ENCODE results near the gene CELF4.

DNA sequence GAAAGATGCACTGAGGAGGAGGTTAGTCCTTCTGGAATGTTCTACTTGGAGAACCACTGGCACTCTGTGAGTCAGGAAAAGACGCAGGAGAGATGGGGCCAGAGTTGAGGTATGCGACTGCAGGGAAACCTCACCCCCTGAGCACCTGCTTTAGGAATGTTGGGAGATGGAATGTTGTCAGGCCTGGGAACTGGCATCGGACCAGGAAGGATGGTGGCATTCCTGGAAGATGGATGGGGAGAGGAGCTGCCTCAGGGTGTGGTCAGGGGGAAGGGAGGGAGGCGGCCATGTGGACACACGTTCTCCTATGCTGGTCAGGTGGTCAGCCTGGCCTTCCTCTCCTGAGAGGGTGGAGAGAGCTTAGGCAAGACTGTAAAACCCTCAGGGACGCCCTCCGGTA, 146.3 kb downstream of the CELF4 start:
- TF ChIP-seq, protein P1, sequence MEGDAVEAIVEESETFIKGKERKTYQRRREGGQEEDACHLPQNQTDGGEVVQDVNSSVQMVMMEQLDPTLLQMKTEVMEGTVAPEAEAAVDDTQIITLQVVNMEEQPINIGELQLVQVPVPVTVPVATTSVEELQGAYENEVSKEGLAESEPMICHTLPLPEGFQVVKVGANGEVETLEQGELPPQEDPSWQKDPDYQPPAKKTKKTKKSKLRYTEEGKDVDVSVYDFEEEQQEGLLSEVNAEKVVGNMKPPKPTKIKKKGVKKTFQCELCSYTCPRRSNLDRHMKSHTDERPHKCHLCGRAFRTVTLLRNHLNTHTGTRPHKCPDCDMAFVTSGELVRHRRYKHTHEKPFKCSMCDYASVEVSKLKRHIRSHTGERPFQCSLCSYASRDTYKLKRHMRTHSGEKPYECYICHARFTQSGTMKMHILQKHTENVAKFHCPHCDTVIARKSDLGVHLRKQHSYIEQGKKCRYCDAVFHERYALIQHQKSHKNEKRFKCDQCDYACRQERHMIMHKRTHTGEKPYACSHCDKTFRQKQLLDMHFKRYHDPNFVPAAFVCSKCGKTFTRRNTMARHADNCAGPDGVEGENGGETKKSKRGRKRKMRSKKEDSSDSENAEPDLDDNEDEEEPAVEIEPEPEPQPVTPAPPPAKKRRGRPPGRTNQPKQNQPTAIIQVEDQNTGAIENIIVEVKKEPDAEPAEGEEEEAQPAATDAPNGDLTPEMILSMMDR (IDR thresholded peaks at IDR 0.05), result no peak
- TF ChIP-seq POLR2AphosphoS5 (IDR thresholded peaks at IDR 0.05) (no peak), EP300 (IDR thresholded peaks at IDR 0.05) (no peak), POLR2A (IDR thresholded peaks at IDR 0.05) (no peak)

All from upper lobe of left lung (tissue), 4 donors.